Endodermal cell (in vitro differentiated cells): ENCODE measurements around the gene ERP44. TPM values are rescaled to one million over a fixed set of nuclear protein-coding genes. Genes with fewer than 3 reads are reported as not detected.
A peak's percentile ranks its signal among the peaks of the same experiment; 100 is the strongest.

Experiments used
- DNase-seq: peaks from one replicate; pipeline ENCODE4 v3.0.0-alpha.2; 2017
- H3K27ac ChIP-seq: 2 replicates; pipeline ENCODE4 v1.5.1; 2013; ENCODE audit warnings: mild to moderate bottlenecking, low read depth, low read length, moderate library complexity
- H3K27me3 ChIP-seq: 2 replicates; pipeline ENCODE4 v1.6.1; 2013; ENCODE audit warnings: mild to moderate bottlenecking, low read length, moderate library complexity; ENCODE audit not compliant: insufficient read depth, control insufficient read depth, poor library complexity, severe bottlenecking
- H3K36me3 ChIP-seq: 2 replicates; pipeline ENCODE4 v1.7.0; 2013; ENCODE audit warnings: mild to moderate bottlenecking, low read length, moderate library complexity; ENCODE audit not compliant: control insufficient read depth, insufficient read depth
- H3K4me1 ChIP-seq: one replicate; pipeline ENCODE4 v1.7.0; 2013; ENCODE audit warnings: low read length; ENCODE audit not compliant: control insufficient read depth, insufficient read depth
- H3K4me3 ChIP-seq: 2 replicates; pipeline ENCODE4 v1.5.1; 2013; ENCODE audit warnings: mild to moderate bottlenecking, low read length, moderate library complexity
- H3K9ac ChIP-seq: 2 replicates; pipeline ENCODE4 v1.6.1; 2013; ENCODE audit warnings: mild to moderate bottlenecking, low read length, moderate library complexity; ENCODE audit not compliant: poor library complexity, severe bottlenecking; ENCODE audit errors: extremely low read depth
- H3K9me3 ChIP-seq: 2 replicates; pipeline ENCODE4 v1.6.1; 2013; ENCODE audit warnings: mild to moderate bottlenecking, low read length, moderate library complexity; ENCODE audit not compliant: control insufficient read depth
- H3K27ac Mint-ChIP-seq: 2 replicates; pipeline ENCODE4 v1.8.0; 2020; ENCODE audit warnings: mixed read lengths
- H3K27me3 Mint-ChIP-seq: 2 replicates; pipeline ENCODE4 v1.8.0; 2021; ENCODE audit warnings: mild to moderate bottlenecking, mixed read lengths; ENCODE audit not compliant: insufficient read depth
- H3K36me3 Mint-ChIP-seq: 2 replicates; pipeline ENCODE4 v1.8.0; 2020; ENCODE audit warnings: low read depth, mixed read lengths
- H3K4me1 Mint-ChIP-seq: 2 replicates; pipeline ENCODE4 v1.8.0; 2020; ENCODE audit warnings: mixed read lengths
- H3K4me3 Mint-ChIP-seq: 2 replicates; pipeline ENCODE4 v1.8.0; 2020; ENCODE audit warnings: mild to moderate bottlenecking, moderate library complexity, mixed read lengths
- H3K9me3 Mint-ChIP-seq: 2 replicates; pipeline ENCODE4 v1.8.0; 2020; ENCODE audit warnings: mild to moderate bottlenecking, mixed read lengths
- CTCF ChIP-seq: fragments of 200-600 bp; sonication (generic); conservative IDR thresholded peaks from 2 replicates; pipeline ENCODE4 v1.5.0; 2021; ENCODE audit warnings: antibody characterized with exemption, mild to moderate bottlenecking
- WGBS, 2 experiments: methylation state at CpG; one replicate each; pipeline versions ENCODE4 v1.1.5 to v1.1.7; 2013; ENCODE audit warnings: missing lambda C conversion rate in 2 of 2, mixed read lengths in 1 of 2; ENCODE audit not compliant: insufficient coverage in 1 of 2, insufficient read length in 1 of 2; 5-methylcytosine and 5-hydroxymethylcytosine counted together
- total RNA-seq, 2 donors: library from RNA; stranded (reverse); fragmentation: NEBNext Ultra II Directional in 1 of 2; extraction: Animal tissue kit (Norgen Biotek cat#: 25700) in 1 of 2; gene quantifications; 2 replicates in 1 of 2; 3 replicates in 1 of 2; pipeline ENCODE4 v1.2.1, GENCODE V29; 2021

Gene ERP44
- total RNA-seq, 2 donors from 2014 or later: 22.4 to 23.4 TPM

GRCh38 chr9:99948896-99949295 lies 149.9 kb downstream of the ERP44 start:
- no peak overlapping the region for H3K27ac Mint-ChIP-seq
- H3K36me3 ChIP-seq: peaks cover 10% of the 10 kb centered on the region
- H3K4me3 Mint-ChIP-seq: no peak overlapping the region
- peaks cover 4% of the 10 kb centered on the region for H3K9me3 ChIP-seq
- H3K27ac ChIP-seq: no peak overlapping the region
- H3K27me3 Mint-ChIP-seq: no peaks in the 10 kb centered on the region
- no peak for DNase-seq
- no peak overlapping the region for H3K4me3 ChIP-seq
- peaks cover 16% of the 10 kb centered on the region for H3K36me3 Mint-ChIP-seq
- TF ChIP-seq CTCF: no peak
- peaks cover 2% of the 10 kb centered on the region for H3K4me1 ChIP-seq
- H3K9ac ChIP-seq: no peak overlapping the region
- no peaks in the 10 kb centered on the region for H3K4me1 Mint-ChIP-seq
- H3K9me3 Mint-ChIP-seq: peaks cover 5% of the 10 kb centered on the region
- no peaks in the 10 kb centered on the region for H3K27me3 ChIP-seq

- H3K27ac Mint-ChIP-seq: no peak overlapping the region
- no peak overlapping the region for H3K4me3 Mint-ChIP-seq
- Histone ChIP-seq H3K27me3 (no peaks in the 10 kb centered on the region), H3K4me3 (no peak overlapping the region), H3K9ac (no peak overlapping the region), H3K27ac (no peak overlapping the region), H3K9me3 (peaks cover 4% of the 10 kb centered on the region), H3K36me3 (peaks cover 10% of the 10 kb centered on the region), H3K4me1 (peaks cover 2% of the 10 kb centered on the region)
- H3K4me1 Mint-ChIP-seq: no peaks in the 10 kb centered on the region
- H3K27me3 Mint-ChIP-seq: no peaks in the 10 kb centered on the region
- H3K9me3 Mint-ChIP-seq: peaks cover 5% of the 10 kb centered on the region
- no peak for TF ChIP-seq CTCF
- WGBS, 2 experiments: 81% methylated on average over 2 of the region's 2 CpGs; no CpG with 5 or more reads in 1 of the 2 experiments
- peaks cover 19% of the 10 kb centered on the region for H3K36me3 Mint-ChIP-seq
- DNase-seq: no peak
Measured at GRCh38 chr9:99948482-99948881, 150.3 kb downstream of the ERP44 start.

- Histone ChIP-seq H3K36me3 (peaks cover 10% of the 10 kb centered on the region), H3K4me1 (peaks cover 2% of the 10 kb centered on the region), H3K27me3 (no peaks in the 10 kb centered on the region), H3K27ac (no peak overlapping the region), H3K9me3 (no peaks in the 10 kb centered on the region), H3K9ac (no peak overlapping the region), H3K4me3 (no peak overlapping the region)
- no peak for DNase-seq
- Mint-ChIP-seq H3K36me3 (peaks cover 17% of the 10 kb centered on the region), H3K27me3 (no peaks in the 10 kb centered on the region), H3K4me1 (no peaks in the 10 kb centered on the region), H3K27ac (no peak overlapping the region), H3K4me3 (no peak overlapping the region), H3K9me3 (peaks cover 5% of the 10 kb centered on the region)
- peak; percentile 61 for TF ChIP-seq CTCF
- 54 to 60% methylated on average over 2 to 3 of the region's 3 CpGs for WGBS, 2 experiments
Measured at GRCh38 chr9:99947395-99947794, 151.4 kb downstream of the ERP44 start.
